ENCODE data around the gene UNC45A. TPM values are rescaled to one million over a fixed set of nuclear protein-coding genes. Genes with fewer than 3 reads are reported as not detected.

UNC45A gene
- total and polyA plus RNA-seq, 2 of the 13 experiments (the other 11 are each of a cell fraction or from before 2014, with no cell fraction given) = 33.8 to 39.7 TPM

GRCh38 chr15:90933301-90933700, 1.8 kb upstream of the UNC45A start (continued):
- TF ChIP-seq HDAC6 (IDR thresholded peaks at IDR 0.05; ENCODE audit: low read depth, low read length) = no peak

- H3K27ac ChIP-seq (ENCODE audit: extremely low read length, insufficient read depth, low read length) = no peak overlapping the region
- CTCF ChIA-PET (ENCODE audit: low intra/inter-chr PET ratio, low total read pairs) = interaction anchor here (1.2 kb wide), 1 partner anchor 32 kb away, joined by 5 read pairs; the partner anchor contains the start of gene MAN2A2
- H3K27me3 ChIP-seq (ENCODE audit: control insufficient read depth in 1 of 2, insufficient read depth in 2 of 2, low read length in 2 of 2) = no peaks in the 10 kb centered on the region; a peak in 2 of 5 replicates
- POLR2A ChIA-PET = interaction anchor here (0.9 to 2.7 kb wide), 10 partner anchors 8 to 286 kb away, joined by 3 to 23 read pairs (median 4); partner anchors contain the start of genes MAN2A2, PRC1 and RCCD1
- peaks cover 6% of the 10 kb centered on the region for H3K79me2 ChIP-seq (ENCODE audit: insufficient read depth, low read length)
- no TSS peak for BruUV-seq (replicated peaks)
- peak overlapping the region; percentile 48 for H3K9ac ChIP-seq (ENCODE audit: insufficient read depth, low read depth, low read length)
- H3K9me3 ChIP-seq (ENCODE audit: low read length) = no peaks in the 10 kb centered on the region
- peaks cover 3 to 5% of the 10 kb centered on the region in 2 experiments; a peak in 4 of 5 replicates for H3K36me3 ChIP-seq (replicated peaks in 1 of 2; ENCODE audit: control insufficient read depth in 1 of 2, insufficient read depth in 2 of 2, low read length in 2 of 2)
- FAIRE-seq (peak; percentile 30), ATAC-seq (peak; percentile 53), DNase-seq (ENCODE audit: low spot score) (peak; percentile 81)
- no peak overlapping the region for H2AFZ ChIP-seq (ENCODE audit: low read length)
- in situ Hi-C loops (cut with HindIII; ENCODE audit: extremely low pct_ligation_motif_present, low pct_unique_long_range_greater_than_20kb) (loop anchor here (25.0 kb wide), 1 partner anchor 328 kb away; no protein-coding TSS in a partner anchor), intact Hi-C loops (cut with micrococcal nuclease; ENCODE audit: unreplicated experiment) (loop anchor here (1.0 to 10.0 kb wide), 6 partner anchors 20 to 118 kb away; partner anchors contain the start of genes PRC1 and RCCD1)
- 2% methylated on average over 11 of the region's 19 CpGs for WGBS (ENCODE audit: low lambda C conversion rate)
- H3K4me3 ChIP-seq (replicated peaks in 1 of 3; ENCODE audit: insufficient read depth in 1 of 3, low read depth in 2 of 3, low read length in 3 of 3) = peak overlapping the region; percentile 77 to 89 (median 86); a peak in 5 of 6 replicates
- H4K20me1 ChIP-seq (ENCODE audit: insufficient read depth, low read length) = no peaks in the 10 kb centered on the region
- H3K4me2 ChIP-seq (ENCODE audit: low read depth, low read length) = peak overlapping the region; percentile 88
- peaks cover 51% of the 10 kb centered on the region for H3K4me1 ChIP-seq (ENCODE audit: insufficient read depth, low read length)
- no peak for TF ChIP-seq ZBTB7A (CRISPR knock-in tag; IDR thresholded peaks at IDR 0.05)
- TF ChIP-seq CCDC6 (CRISPR knock-in tag; IDR thresholded peaks at IDR 0.05) = no peak
- no peak for TF ChIP-seq ZNF878 (CRISPR knock-in tag; IDR thresholded peaks at IDR 0.05)
- TF ChIP-seq SP5 (CRISPR knock-in tag; IDR thresholded peaks at IDR 0.05; ENCODE audit: borderline replicate concordance, low read depth) = no peak; the same call in 1 of the 2 replicates
- no peak for TF ChIP-seq ZNF775 (CRISPR knock-in tag; IDR thresholded peaks at IDR 0.05; ENCODE audit: borderline replicate concordance)
- TF ChIP-seq, protein P1, sequence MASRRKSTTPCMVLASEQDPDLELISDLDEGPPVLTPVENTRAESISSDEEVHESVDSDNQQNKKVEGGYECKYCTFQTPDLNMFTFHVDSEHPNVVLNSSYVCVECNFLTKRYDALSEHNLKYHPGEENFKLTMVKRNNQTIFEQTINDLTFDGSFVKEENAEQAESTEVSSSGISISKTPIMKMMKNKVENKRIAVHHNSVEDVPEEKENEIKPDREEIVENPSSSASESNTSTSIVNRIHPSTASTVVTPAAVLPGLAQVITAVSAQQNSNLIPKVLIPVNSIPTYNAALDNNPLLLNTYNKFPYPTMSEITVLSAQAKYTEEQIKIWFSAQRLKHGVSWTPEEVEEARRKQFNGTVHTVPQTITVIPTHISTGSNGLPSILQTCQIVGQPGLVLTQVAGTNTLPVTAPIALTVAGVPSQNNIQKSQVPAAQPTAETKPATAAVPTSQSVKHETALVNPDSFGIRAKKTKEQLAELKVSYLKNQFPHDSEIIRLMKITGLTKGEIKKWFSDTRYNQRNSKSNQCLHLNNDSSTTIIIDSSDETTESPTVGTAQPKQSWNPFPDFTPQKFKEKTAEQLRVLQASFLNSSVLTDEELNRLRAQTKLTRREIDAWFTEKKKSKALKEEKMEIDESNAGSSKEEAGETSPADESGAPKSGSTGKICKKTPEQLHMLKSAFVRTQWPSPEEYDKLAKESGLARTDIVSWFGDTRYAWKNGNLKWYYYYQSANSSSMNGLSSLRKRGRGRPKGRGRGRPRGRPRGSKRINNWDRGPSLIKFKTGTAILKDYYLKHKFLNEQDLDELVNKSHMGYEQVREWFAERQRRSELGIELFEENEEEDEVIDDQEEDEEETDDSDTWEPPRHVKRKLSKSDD (CRISPR knock-in tag; IDR thresholded peaks at IDR 0.05; ENCODE audit: low read depth) = no peak
- no peak for TF ChIP-seq HOMEZ (CRISPR knock-in tag; IDR thresholded peaks at IDR 0.05; ENCODE audit: low read depth)
- no peak for TF ChIP-seq ZFP41 (CRISPR knock-in tag; IDR thresholded peaks at IDR 0.05; ENCODE audit: borderline replicate concordance)
- TF ChIP-seq MAX (IDR thresholded peaks at IDR 0.05) = no peak
- no peak for TF ChIP-seq ZNF253 (CRISPR knock-in tag; IDR thresholded peaks at IDR 0.05; ENCODE audit: borderline replicate concordance)
- TF ChIP-seq ZNF776 (CRISPR knock-in tag; IDR thresholded peaks at IDR 0.05) = no peak
- TF ChIP-seq ZBTB39 (CRISPR knock-in tag; IDR thresholded peaks at IDR 0.05) = no peak
- TF ChIP-seq IRX3 (CRISPR knock-in tag; IDR thresholded peaks at IDR 0.05; ENCODE audit: borderline replicate concordance, low read depth) = no peak
Observed at GRCh38 chr15:90934256-90934948, 683 bp upstream of the UNC45A start.

Measured in HepG2 (cell line).